ENCODE data around the gene FMC1. TPM values are rescaled to one million over a fixed set of nuclear protein-coding genes. Genes with fewer than 3 reads are reported as not detected.

FMC1 gene
- total RNA-seq, 1 donor from 2014 or later: 2.2 TPM

DNA sequence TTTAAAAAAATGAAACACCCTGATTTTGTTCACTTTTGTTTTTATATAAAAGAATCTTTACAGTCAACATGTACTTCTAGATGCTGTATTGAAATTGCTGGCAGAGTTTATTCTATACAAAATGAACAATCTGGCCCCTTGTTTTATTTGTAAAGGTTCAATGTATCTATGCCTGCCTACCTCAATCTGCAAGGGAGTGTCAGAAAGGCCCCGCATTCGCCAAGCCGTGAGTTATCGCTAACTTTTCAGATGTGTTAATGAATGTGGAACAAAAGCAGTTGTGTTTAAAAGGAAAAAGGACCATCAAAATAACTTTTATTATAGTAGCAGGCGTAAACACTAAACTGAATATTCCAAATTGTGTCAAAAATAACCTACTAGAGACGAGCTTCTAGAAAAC is 33.1 kb downstream of the FMC1 start:
- no peak for DNase-seq (ENCODE audit: low read depth)

DNA sequence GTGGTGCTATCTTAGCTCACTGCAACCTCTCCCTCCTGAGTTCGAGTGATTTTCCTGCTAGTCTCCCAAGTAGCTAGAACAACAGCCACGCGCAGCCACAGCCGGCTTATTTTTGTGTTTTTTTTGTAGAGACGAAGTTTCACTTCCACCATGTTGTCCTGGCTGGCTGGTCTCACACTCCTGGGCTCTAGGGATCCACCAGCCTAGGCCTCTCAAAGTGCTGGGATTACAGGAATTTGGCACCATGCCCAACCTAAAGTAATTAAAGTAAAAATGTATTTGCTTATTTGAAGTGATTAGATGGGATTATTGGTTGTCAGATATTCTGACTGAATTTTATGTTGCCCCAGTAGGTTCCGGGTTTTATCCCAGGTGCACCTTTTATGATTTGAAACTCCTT is 41.3 kb downstream of the FMC1 start:
- no peak for DNase-seq (ENCODE audit: low read depth)

DNA sequence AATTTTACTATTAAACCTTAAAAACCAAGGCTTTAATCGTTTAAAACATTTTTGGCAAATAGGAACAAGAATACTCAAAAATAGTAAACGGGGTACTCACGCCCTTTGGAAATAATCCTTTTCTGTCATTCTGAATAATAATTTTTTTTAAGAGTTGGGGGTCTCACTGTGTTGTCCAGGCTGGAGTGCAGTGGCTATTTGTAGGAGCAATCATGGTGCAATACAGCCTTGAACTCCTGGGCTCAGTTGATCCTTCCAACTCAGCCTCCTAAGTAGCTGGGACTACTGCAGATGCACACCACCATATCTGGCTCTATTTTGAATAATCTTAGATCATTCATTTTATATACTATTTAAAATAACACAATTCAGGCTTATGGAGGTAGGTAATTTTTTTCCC is 43.5 kb downstream of the FMC1 start:
- DNase-seq (ENCODE audit: low read depth): no peak

DNA sequence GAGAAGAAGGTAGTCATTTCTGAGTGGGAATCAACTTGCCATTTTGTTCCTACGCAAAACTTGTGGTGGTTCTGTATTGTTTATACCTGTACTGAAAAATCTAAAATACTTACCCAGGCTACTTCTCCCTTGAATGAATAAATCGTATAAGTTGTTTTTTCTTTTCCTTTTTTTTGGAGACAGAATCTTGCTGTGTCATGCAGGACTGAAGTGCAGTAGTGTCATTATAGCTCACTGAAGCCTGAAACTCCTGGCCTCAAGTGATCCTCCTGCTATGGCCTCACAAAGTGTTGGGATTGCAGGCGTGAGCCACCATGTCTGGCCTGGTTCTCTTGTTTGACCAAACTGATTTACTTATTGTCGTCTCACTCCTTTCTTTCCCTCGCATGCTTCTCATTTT is 46.5 kb downstream of the FMC1 start:
- DNase-seq (ENCODE audit: low read depth): peak; percentile 5

GRCh38 chr7:139389091-139389490 is 48.0 kb downstream of the FMC1 start:
- peak; percentile 3 for DNase-seq (ENCODE audit: low read depth)

DNA sequence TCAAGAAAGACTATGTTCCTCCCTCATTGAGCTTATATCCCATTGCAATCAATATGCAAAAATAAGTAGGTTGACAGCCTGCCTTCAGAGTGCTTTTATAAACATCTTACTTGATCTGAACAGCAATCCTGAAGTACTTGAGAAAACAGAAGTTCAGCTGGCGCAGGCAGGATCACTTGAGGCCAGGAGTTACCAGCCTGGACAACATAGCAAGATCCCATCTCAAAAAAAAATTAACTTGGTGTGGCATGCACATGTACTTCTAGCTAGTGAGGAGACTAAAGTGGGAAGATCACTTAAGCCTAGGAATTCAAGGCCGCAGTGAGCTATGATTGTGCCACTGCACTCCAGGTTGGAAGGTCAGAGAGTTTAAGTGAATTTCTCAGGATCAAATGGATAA is 48.6 kb downstream of the FMC1 start:
- DNase-seq (ENCODE audit: low read depth): no peak

- peak; percentile 11 for DNase-seq (ENCODE audit: low read depth)
Measured at GRCh38 chr7:139393621-139394211, 52.6 kb downstream of the FMC1 start.

GRCh38 chr7:139394540-139394939 is 53.4 kb downstream of the FMC1 start:
- no peak for DNase-seq (ENCODE audit: low read depth)

Other genes starting within 250 kb of the FMC1 start
- gene ZC3HAV1, start 231.6 kb upstream of the FMC1 start, total RNA-seq: 38.7 and 68.5 TPM in 2 replicates
- 3.8 and 13.4 TPM in 2 replicates for gene UBN2, start 110.1 kb upstream of the FMC1 start, total RNA-seq
- gene LUC7L2, start 18.6 kb downstream of the FMC1 start, total RNA-seq: 31.4 and 81.0 TPM in 2 replicates
- 15.8 and 33.8 TPM in 2 replicates for gene KLRG2, start 142.3 kb downstream of the FMC1 start, total RNA-seq
- gene CLEC2L, start 182.3 kb downstream of the FMC1 start, total RNA-seq: not detected in 2 replicates